GM19455 (cell line): ENCODE data around the gene VPS36.
A peak's percentile ranks its signal among the peaks of the same experiment; 100 is the strongest.
"Not testable (repeated sequence)": the region's sequence is repeated elsewhere in the genome, so short reads cannot be mapped to it uniquely, and the experiment has no call there.

Experiments used
- ATAC-seq: cut with Tn5 transposase; IDR thresholded peaks from one replicate; pipeline ENCODE4 v1.9.1; 2021; ENCODE audit not compliant: unreplicated experiment

Gene VPS36

GRCh38 chr13:52447354-52447753 lies 3.1 kb downstream of the VPS36 start:
- no peak for ATAC-seq

DNA sequence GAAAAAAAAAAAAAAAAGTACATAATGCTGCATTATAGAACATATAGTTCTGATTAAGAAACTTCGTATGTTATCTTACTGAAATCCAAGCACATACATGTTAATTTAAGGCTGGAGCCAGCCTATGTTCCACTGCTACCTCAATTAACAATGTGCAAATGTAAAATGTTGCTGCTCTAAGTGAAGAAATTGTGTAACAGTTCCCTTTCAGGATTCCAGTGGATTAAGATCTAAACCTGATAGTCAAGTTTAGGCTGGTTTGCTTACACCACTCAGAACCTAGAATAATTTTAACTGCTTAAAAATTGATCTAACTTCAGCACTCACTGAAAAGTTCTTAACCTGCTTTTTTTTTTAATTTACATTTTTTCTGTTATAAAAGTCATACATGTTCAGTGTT lies 4.2 kb downstream of the VPS36 start:
- no peak for ATAC-seq

DNA sequence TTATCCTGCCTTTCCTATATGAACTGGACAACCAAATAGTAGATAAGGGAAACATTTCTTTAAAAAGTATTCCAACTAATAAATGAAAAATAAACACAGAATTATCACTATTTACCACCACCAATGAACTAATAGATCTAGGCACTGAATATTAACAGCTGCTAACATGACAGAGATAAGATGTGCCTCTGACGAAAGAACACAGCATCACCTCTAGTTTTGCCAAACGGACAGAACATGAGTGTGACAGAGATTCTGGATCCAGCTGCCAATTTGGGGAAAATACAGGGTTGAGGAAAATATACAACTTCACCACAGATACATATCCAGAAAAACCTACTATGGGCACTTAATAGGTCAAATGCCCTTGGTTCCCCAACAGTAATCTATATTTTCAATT lies 18.0 kb downstream of the VPS36 start:
- no peak for ATAC-seq

GRCh38 chr13:52428295-52428694 lies 22.1 kb downstream of the VPS36 start:
- no peak for ATAC-seq

- ATAC-seq, result no peak
These were observed 29.2 kb downstream of the VPS36 start for GRCh38 chr13:52421216-52421615.

DNA sequence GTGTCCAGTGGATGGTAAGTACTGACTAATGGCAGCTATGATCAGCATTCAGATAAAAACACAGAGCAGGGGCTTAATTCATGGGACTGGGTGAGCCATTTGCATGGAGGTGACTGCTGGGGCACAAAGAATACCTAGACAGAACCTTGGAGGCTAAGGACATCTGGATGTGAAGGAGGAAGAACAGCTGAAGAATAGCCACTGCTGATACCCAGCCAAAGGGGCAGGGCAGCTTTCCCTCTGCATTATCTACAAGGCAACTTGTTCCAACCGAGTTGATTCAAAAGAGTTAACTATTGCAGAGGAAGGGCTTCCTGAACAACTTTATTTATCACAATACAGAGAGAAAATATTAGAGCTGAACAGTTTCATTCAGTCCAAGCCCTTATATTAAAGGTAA lies 31.4 kb downstream of the VPS36 start:
- ATAC-seq, result no peak

DNA sequence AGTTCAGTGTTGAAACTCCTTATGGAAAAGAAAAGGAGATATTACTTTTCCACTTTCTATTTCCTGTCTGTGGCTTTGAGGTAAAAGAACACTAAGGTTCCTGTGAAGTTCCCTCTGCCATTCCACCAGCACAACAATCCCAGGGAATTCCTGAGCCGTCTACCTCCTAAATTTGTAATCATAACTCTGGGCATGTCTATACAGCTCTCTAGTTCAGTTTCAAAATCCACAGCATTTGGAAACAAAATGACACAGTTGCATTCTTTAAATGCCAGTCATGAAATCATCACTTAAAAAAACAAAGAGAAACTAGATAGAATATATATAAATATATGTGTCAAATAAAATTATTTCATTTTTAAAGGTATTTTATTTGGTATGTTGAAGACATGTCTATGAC lies 35.5 kb downstream of the VPS36 start:
- no peak for ATAC-seq

DNA sequence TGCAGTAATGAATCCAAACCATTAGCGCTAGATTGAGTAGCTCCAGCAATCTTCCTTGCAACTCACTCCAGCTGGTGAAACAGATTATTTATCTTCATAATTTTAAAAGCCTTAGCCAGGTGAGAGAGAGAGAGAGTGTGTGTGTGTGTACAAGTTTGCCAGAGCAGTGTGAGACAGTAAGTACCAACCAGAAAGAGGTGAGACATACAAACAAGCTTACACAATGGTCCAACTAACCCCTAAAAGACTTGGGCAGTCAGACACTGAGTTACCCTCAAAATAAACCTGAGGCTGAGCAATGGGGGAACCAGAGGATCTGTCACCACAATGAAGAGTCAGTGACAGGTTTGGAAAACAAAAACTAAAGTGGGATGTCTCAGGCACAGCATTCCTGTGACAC lies 36.4 kb downstream of the VPS36 start:
- ATAC-seq, result no peak

DNA sequence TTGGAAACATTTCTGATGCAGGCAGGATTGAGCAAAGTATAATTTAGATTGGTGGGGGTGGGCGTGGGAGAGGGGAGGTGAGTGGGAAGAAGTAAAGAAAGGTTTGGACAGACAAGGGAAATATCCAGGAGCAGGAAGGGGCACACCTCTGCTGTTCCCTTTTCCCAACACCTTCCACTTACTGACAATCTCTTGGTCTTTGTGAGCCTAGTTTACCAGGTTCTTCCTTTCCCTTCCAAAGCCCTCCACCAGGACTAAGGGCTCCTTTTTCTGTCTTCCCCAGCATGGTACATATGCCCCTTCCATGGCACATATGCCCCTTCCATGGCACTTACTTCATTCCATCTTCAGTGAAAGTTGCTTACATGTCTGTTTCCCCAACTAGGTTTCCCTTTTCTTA lies 38.3 kb downstream of the VPS36 start:
- no peak for ATAC-seq

DNA sequence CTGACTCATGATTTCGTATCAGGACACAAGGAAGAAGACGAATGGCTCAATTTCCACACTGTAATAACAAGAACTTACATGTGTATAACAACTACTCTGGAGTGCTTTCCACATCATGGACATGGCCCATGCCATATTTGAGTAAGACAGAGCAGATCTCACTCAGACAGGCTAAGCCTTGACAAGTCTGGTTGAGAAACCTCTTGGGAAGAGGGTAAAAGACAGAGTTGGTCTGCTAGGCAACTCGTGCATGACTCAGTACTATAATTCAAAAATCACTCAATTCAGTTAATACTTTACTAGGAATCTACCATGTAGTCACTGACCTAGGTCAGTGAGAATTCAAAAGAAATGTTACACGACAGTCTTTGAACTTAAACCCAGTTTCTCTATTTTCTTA lies 38.8 kb downstream of the VPS36 start:
- peak; percentile 56 for ATAC-seq

DNA sequence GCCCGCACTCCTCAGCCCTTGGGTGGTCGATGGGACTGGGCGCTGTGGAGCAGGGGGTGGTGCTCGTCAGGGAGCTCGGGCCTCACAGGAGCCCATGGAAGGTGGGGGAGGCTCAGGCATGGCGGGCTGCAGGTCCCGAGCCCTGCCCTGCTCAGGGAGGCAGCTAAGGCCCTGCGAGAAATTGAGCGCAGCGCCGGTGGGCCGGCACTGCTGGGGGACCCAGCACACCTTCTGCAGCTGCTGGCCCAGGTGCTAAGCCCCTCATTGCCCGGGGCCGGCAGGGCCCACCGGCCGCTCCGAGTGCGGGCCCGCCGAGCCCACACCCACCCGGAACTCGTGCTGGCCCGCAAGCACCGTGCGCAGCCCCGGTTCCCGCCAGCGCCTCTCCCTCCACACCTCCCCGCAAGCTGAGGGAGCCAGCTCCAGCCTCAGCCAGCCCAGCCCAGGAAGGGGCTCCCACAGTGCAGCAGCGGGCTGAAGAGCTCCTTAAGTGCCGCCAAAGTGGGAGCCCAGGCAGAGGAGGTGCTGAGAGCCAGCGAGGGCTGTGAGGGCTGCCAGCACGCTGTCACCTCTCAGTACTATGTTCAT lies 42.3 kb downstream of the VPS36 start:
- ATAC-seq, result not testable (repeated sequence)

GRCh38 chr13:52407436-52407835 lies 43.0 kb downstream of the VPS36 start:
- not testable (repeated sequence) for ATAC-seq

DNA sequence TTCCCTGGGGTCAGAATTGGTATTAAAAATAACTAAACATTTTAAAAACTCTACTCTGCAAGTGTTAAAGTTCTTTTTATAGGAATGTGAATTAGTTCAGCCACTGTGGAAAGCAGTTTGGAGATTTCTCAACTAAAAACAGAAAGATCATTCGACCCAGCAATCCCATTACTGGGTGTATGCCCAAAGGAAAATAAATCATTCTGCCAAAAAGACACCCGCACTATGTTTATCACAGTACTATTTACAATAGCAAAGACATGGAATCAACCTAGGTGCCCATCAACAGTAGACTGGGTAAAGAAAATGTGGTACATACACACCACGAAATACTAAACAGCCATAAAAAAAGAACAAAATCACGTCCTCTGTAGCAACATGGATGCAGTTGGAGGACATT lies 43.8 kb downstream of the VPS36 start:
- no peak for ATAC-seq

DNA sequence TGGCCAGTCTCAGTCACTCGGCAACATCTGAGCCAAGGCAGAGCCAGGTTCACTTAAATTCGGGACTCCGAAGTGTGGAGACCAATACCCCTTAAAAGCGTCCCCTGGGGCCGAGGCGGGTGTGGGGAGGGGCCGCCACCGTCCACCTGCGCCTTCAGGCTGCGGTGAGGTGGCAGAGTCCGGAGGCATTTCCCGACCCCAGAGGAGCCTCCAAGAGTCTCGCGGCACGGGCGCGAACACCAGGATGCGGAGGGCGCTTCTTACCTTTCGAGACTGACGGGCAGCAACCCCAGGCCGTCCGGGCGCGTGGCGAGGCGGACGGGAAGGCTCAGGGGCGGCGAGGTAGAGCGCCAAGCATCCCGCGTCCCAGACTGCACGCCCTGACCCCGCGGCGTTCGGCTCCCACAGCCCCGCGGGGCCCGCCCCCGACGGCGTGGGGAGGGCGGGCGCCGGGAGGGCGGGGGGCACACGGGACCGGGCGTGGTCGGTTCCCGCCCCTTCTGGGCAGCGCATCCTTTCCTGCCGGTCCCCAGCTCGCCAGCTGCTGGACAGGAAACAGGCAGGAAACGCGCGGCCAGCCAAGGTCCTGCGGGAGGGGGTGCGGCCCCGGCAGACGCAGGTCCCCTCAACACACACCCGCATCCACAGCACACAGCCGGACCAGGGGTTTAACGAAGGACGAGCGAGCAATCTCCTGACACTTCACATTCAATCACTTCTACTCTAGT lies 44.5 kb downstream of the VPS36 start, which contains the start of gene THSD1:
THSD1 (minus strand) TSS at position 406 of the 728 bp plus-strand sequence. CDS start 3,572 bp downstream, outside the sequence.
- ATAC-seq, result no peak

DNA sequence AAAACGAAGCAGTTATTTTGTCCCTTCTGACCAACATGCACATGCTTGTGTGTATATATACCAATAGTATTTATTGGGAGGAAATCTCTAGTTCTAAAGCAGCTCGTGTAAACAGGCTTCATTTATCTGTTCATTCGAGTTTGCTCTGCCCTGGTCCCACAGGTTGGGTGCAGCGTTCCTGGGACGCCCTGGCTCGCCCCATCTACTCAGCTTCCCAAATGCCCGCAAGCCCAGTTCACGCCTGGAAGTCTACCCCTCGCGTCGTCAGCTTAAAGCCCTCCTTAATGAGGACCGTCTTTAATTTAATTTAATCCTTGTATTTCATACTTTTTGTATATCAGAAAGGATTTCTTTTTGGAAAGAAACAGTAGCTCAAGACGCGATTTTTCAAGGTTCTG lies 45.1 kb downstream of the VPS36 start:
- no peak for ATAC-seq

DNA sequence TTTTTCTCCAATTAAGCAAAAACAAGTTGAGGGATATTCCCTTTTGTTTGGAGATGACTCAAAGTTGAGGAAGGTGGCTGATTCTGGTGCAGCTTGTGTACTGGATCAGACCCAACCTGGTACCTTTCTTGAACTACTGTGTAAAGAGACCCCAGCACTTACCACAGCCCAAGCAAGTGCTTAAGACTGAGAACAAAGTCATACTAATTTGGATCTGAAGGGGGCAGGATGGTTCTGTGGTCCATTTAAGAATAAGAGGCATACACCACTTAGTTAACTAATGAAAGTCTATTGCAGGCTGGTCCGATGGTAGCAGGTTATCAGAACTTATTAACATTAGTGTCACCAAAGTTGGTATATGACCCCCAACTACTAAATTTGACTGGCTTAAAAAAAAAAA lies 50.7 kb downstream of the VPS36 start:
- ATAC-seq, result no peak

DNA sequence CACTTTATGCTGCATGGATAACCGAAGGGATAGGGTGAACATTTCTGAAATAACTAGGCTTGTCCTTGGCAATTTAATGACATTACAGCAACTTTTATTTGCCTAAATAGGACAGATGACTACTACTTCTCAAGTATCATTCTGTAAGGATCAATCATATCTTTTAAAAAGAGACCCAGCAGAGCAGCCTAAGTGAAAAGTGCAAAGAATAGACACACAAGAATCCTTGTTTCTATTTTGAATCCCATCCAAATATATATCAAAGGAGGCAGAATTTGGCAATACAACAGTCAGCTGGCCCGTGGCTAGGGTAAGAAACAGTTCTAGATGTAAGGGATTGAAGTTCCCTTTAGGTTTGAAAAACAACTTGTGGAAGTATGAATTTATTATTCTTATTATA lies 51.4 kb downstream of the VPS36 start:
- ATAC-seq, result no peak

- ATAC-seq, result no peak
These were observed 54.7 kb downstream of the VPS36 start for GRCh38 chr13:52395704-52396103.

DNA sequence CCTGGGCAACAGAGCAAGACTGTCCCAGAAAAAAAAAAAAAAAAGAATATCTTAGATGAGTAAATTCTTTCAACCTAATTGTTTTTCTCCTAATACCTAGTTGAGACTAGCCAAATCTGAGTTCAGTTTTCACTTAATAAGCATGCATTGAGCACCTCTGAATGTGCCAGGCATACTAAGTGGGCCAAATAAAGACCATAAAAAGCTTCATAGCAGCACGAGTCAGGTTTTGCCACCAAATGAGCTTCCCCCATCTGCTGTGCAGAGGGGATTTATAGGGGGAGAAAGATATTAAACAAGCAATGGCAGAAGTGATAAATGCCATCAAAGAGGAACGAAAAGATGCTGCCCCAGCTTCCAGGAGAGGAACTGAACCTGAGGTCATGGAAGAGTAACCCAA lies 55.8 kb downstream of the VPS36 start:
- no peak for ATAC-seq

DNA sequence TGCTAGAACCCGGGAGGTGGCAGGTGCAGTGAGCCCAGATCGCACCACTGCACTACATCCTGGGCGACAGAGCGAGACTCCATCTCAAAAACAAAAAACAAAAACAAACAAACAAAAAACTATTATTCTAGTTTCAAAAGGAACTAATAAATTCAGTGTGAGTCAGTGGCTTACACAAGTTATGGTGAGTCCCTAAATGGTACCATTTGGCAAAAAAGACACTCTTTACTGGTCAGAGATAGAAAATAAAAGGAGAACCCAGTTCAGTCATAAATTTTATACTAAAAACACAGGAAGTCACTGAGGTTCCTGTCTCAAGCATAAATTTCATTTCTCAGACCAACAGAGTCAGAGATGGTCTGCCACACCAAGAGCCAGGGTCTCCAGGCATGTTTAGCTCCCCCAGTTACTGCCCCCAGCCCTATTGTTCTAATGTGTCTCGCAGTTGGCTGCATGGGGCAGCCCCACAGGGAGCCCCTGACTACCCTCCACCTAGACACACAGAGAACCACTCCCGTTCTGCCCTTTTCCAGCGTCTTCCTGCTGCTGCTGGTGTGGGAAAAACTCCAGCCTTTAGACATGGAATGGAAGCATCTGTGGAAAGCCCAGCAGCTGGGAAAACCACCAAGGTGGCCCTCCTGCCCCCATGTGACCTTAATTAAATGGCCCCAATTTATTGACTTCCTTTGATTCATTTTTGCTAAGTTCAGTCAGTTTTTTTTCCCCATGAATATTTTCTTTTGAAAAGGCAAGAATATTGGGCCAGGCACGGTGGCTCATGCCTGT lies 56.7 kb downstream of the VPS36 start:
- ATAC-seq, result no peak

DNA sequence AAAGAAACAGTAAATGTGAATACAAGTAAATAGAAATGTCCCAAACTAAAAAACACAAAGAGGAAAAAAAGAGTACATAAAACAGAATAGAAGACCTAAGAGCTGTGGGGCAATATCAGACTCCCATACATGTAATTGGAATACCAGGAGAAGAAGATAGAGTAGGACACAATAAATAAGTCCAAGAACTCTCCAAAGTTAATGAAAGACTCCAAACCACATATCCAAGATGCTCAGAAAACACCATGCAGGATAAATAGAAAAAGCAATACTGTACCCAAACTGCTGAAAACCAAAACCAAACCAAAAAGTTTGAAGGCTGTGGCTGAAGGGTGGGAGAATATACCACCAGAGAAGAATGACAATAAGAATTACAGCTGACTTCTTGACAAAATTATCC lies 62.7 kb downstream of the VPS36 start:
- ATAC-seq, result no peak

- ATAC-seq, result no peak
These were observed 64.6 kb downstream of the VPS36 start for GRCh38 chr13:52385870-52386269.
